Right ventricle myocardium inferior (tissue), 1 donor: ENCODE measurements around the gene EPB41L4A. TPM values are rescaled to one million over a fixed set of nuclear protein-coding genes. Genes with fewer than 3 reads are reported as not detected.
"Not testable (repeated sequence)": the region's sequence is repeated elsewhere in the genome, so short reads cannot be mapped to it uniquely, and the experiment has no call there.

Experiments used
- ATAC-seq: fragments of 200-7000 bp; cut with Tn5 transposase; one replicate; pipeline ENCODE4 v1.9.1; 2020; ENCODE audit warnings: mild to moderate bottlenecking, moderate library complexity
- DNase-seq: peaks from one replicate; pipeline ENCODE4 v3.0.0; 2021; ENCODE audit errors: missing footprints
- intact Hi-C: fragments of 100-400 bp; cut with DNase I; formaldehyde crosslinking; loops from one replicate; pipeline ENCODE4 v1.11.0; 2022
- total RNA-seq: library from RNA; stranded (reverse); fragmentation: NEBNext Ultra II Directional; extraction: Animal tissue kit (Norgen Biotek cat#: 25700); gene quantifications from one replicate; pipeline ENCODE4 v1.2.1, GENCODE V29; 2021
- donor health status: DM: no; HTN: yes; CAD: no; lungs with severe emphysema.

EPB41L4A gene
- total RNA-seq, 1 donor from 2014 or later: 21.5 TPM

DNA sequence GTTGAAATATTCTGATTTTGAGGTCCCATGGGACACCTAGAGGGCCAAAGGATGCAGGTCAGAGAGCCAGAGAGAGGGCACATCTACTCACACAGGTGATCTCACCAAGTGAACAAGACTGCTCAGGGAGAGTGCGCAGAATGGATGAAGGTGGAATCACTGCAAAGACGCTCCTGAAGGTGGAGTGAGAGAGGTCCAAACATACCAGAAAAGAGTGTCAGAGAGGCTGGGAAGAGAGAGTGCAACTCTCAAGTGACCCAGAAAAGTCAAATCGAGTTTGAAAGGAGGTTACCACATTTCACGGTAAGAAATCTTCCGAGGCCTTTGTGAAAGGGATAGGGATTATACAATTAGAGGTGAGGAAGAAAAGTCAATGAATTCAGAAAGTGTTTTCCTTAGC is 173.4 kb downstream of the EPB41L4A start:
- intact Hi-C loops: no loop called here
- ATAC-seq: no peak

DNA sequence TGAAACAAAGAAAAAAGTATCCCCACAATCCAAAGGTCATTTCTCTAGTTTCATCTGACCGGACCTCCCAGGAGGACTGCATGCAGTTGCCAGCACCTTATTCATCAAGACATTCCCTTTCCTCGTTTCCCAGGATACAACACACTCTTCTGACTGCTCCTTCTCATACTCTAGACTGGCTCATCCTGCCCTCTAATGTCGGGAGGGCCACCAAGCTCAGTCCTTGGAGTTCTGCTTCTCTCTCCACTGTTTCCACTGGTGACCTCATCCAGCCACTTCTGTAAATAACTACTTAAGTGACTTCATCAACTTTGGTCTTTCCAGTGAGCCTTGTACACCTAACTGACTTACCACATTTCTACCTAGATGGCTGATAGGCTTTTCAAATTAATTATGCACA is 179.1 kb downstream of the EPB41L4A start:
- intact Hi-C loops: no loop called here
- no peak for DNase-seq
- no peak for ATAC-seq

More for the DNA sequence above, 173.4 kb downstream of the EPB41L4A start:
- no peak for DNase-seq

DNA sequence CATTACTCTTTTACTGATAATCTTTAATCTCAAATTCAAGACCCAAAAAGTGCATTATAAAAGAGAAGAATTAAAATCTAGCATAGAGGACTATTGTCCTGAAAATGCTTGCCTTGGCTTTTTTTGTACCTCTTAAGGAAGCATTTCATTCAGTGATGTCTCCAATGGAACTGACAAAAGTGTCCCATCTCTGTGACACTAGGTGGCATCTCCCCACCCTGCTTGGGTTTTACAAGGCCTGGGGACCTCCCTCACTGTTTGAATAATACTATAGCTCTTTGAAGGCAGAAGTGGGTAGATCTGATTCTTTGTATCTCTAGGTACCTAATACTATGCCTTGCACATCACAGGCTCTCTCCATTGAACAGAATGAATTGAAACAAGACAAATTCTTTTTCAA is 180.6 kb downstream of the EPB41L4A start:
- ATAC-seq (no peak), DNase-seq (no peak)
- intact Hi-C loops: no loop called here

DNA sequence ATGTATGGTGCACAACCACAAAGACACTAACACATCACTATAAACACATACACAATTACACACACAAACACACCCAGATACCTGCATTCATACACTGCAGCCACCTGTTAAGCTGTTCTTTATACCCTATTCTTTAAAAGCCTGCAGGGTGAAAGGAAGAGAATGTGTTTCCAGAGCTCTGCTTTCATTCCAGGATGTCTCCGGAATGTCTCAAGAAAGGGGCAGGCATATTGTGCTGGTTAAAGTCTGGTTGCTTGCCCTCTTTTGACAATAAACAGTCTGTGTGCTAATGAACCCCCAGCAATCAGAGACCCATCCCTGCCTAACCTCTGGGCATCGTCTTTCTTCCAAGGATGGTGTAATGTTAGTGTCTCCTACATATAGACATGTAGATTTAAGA is 181.6 kb downstream of the EPB41L4A start:
- intact Hi-C loops: no loop called here
- DNase-seq (no peak), ATAC-seq (no peak)

DNA sequence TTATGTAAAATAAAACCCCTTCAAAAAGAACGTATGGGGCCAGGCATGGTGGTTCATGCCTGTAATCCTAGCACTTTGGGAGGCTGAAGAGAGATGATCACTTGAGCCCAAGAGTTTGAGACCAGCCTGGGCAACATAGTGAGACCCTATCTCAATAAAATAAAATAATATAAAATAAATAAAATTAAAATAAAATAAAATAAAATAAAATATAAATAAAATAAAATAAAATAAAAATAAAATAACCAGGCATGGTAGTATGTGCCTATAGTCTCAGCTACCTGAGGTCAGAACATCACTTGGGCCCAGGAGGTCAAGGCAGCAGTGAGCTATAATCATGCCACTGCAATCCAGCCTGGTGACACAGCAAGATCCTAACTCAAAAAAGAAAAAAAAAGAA is 185.1 kb downstream of the EPB41L4A start:
- intact Hi-C loops: no loop called here
- ATAC-seq (no peak), DNase-seq (no peak)

DNA sequence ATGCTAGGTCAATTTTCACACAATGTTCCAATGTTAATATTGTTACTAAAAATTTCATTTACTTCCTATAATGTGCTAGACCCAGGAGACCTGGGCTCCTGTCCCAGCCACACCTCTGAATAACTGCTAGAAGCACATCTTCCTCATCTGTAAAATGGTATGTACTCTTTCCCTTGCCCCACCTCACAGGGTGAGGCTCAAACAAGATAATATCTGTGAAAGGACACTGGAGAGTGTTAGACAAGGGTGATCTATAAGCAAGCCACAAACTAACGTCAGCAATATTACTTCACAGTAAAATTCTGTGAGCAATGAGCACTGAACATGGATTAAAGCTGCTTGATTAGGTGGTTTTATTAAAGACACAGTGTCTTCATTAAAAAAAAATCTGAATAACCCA is 186.4 kb downstream of the EPB41L4A start:
- no peak for ATAC-seq
- DNase-seq: no peak
- intact Hi-C loops: no loop called here

DNA sequence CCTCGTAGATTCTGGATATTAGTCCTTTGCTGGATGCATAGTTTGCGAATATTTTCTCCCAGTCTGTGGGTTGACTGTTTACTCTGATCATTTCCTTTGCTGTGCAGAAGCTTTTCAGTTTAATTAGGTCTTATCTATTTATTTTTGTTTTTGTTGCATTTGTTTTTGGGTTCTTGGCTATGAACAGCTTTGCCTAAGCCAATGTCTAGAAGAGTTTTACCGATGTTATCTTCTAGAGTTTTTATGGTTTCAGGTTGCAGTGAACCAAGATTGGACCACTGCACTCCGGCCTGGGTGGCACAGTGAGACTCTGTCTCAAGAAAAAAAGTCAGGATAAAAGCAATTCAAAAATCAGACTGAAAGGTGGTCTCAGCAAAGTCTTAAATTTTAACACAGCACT is 188.5 kb downstream of the EPB41L4A start:
- DNase-seq: no peak

DNA sequence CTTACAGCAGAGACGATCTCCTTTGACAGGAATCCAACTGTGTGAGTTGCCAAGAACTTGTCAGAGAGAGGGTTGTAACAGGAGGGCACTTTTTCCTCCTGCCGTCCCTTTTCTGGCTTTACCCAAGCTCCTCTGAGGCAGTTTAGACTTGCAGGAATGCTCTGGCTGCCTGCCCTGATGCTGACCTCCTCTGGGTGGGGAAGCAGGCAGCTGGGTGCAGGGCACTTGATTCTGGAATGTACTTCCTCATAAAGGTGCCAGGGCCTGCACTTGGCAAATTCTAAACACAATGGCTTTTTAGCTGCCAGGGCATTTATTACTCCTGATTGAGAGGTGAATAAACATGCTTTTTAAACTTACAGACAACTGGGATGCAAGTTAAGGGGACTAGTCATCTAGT is 190.4 kb downstream of the EPB41L4A start:
- intact Hi-C loops: loop anchor here (1.0 to 5.0 kb wide), 2 partner anchors 43 to 109 kb away; no protein-coding TSS in a partner anchor
- ATAC-seq: peak; percentile 97
- DNase-seq: peak; percentile 87

More for the DNA sequence above, 188.5 kb downstream of the EPB41L4A start:
- no peak for ATAC-seq
- intact Hi-C loops: no loop called here

DNA sequence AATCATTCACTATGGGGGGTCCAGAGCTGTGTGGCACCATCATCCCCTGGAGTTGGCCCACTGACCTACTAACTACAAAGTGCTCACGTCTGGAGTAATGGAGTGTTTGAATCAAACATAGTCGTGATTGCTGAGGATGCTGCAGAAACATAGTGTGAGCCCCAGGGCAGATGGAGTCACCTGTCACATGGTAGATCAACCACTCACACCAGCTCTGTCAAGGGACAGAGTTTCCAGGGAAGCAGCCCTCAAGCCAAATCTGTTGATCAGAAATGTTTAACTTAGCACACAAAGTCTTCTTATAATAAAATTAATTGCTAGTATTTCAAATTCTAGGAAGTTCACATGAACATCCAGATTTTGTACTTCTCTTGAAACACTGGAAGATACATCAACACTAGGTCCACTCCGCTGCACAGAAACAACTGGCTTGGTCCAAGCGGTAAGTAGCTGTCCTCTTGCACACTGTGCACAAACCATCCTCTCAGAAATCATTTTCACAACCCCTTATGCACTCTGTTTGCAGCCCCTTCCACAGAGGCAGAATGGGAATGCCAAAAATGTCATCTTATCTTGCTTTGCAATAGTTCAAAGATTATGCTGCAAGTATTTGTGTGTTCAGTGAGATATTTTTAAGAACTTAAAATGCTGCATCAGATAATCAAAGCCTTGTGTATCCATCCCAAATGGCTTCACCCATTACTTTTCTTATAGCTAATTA is 191.0 kb downstream of the EPB41L4A start:
- intact Hi-C loops: loop anchor here (1.0 to 5.0 kb wide), 2 partner anchors 43 to 109 kb away; no protein-coding TSS in a partner anchor
- ATAC-seq (peak; percentile 24), DNase-seq (no peak)

DNA sequence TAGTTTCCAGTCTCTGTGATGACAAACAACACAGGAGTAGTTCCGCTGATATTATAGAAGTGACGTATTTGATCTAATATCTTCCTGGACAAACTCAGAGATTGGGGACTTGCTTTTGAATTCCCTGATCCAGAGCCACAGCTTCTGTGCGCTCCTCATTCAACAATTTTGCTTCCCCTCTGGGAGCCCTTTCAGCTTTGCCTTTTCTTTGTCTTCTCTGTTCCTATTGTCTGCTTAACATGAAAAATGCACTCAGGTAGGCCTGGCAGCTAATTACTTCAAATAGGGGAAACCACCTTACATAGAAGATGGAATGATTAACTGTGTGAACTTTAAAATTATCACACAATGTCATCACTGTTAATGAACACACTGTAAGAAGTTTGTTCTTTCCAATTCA is 192.9 kb downstream of the EPB41L4A start:
- no peak for ATAC-seq
- DNase-seq: no peak
- intact Hi-C loops: loop anchor here (5.0 kb wide), 1 partner anchor 111 kb away; no protein-coding TSS in a partner anchor

DNA sequence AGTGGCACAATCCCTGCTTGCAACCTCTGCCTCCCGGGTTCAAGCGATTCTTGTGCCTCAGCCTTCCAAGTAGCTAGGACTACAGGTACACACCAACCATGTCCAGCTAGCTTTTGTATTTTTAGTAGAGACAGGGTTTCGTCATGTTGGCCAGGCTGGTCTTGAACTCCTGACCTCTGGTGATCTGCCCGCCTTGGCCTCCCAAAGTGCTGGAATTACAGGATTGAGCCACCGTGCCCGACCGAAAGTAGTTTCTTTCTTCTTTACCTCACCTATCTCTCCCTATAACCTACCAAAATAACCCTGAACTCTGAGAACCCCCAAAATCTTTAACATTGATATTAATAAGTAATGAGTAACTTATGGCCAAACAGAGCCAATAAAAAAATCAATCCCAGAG is 196.1 kb downstream of the EPB41L4A start:
- intact Hi-C loops, ATAC-seq: not testable (repeated sequence)

DNA sequence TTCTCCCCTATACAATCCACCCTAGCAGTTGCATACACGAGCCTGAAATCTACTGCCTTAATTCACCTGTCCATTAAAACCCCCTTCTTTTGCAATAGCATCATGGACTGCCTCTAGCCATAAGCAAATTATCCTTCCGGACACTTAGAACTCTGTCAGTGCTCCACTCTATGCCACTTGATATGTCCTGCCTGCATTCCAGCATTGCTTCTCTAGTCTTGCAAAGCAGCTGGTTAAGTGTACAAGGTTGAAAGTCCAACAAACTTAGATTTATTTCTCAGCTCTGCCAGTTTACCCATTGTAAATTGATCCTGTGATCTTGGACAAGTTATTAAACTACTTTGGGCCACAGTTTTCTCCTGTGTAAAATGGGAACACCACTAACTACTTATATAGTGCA is 197.9 kb downstream of the EPB41L4A start:
- ATAC-seq (peak; percentile 71), DNase-seq (no peak)
- intact Hi-C loops: no loop called here

More for the DNA sequence above, 196.1 kb downstream of the EPB41L4A start:
- DNase-seq: not testable (repeated sequence)

DNA sequence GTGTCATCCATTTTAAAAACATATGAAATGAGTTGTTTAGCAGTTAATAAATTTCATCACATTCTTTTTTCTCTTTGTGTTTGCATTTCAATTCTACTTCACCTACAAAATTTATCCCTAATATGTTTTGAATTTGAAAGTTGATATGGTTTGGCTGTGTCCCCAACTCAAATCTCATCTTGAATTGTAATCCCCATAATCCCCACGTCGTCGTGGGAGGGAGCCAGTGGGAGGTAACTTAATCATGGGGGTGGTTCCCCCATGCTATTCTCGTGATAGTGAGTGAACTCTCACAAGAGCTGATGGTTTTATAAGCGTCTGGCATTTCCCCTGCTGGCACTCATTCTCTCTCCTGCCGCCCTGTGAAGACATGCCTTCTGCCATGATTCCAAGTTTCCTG is 200.1 kb downstream of the EPB41L4A start:
- ATAC-seq: no peak
- intact Hi-C loops: no loop called here
- no peak for DNase-seq

DNA sequence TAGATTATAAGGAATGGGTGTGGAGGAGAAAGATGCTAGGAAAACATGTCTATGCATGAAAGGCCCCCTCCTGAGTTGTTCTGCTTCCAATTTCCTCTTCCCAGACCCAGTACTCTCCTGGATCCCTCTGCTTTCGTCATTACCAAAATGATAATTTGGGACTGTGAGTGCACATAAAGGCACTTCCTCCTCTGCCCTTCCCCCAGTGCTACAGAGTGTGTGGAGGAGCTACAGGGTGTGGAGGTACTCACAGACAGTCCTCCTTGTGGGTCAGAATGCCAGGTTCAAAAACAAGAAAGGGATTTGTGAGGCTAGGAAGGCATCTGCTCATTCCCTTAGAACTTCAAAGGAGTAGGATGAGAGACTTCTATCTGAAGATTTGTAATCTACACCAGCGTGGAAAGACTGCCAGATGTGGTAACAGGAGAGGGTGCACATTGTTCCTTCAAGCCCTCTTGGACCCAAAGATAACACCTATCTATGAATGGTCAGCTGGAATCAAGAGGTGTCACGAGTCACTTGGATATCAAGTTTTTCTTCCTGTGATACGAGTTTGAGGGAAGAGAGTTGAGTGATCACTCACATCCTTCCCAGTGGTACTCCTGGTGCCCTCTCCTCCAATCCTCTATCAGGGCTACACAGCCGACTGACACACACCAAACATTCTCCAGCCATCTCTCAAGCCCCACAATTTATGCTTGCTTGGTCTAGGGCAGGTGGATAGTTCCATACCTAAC is 201.1 kb downstream of the EPB41L4A start:
- ATAC-seq (no peak), DNase-seq (no peak)
- intact Hi-C loops: no loop called here

DNA sequence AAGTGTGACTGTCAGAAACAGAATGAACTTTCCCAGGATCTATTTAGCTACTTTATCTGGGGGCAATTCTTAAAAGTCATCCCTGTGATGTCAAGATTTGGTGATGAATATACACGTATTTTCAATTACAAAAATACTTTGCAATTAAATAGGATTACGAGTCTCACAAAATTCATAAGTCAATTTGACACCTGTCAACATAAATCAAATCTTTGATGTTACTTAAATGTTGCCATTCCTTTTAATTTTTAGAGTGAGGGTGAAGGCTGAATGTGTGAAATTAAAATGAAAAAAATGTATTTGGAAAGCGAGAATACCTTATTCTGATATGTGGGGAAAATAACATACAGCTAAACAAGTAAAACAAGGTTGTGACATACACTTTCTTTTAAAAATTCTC is 202.9 kb downstream of the EPB41L4A start:
- intact Hi-C loops: no loop called here
- ATAC-seq (no peak), DNase-seq (no peak)

DNA sequence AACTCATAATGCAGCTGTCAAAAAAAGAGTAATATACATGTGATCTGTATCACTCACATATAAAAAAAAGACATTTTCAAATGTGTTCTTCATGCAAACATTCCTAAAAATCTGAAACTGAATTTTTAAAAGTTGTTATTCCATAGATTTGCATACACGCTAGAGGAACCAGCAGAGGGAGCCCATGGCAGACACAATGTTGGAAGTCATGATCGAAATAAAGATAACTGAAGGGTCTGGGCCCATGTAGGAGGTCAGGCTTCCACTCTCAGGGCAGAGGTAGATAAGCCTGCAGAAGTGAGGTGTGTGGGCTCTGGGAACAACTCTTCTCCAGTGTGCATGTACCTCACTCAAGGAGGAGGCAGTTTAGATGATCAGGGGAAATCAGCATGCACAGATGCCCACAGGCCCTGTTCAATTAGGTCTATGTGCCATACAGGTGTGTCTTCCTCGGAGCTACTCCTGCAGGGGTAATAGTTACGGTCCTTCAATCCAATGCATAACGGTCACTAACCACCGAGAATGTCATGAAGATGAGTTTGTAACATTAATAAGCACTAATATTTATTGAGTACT is 208.6 kb downstream of the EPB41L4A start:
- ATAC-seq: peak; percentile 54
- no peak for DNase-seq
- intact Hi-C loops: loop anchor here (1.0 kb wide), 1 partner anchor 210 kb away; no protein-coding TSS in a partner anchor

DNA sequence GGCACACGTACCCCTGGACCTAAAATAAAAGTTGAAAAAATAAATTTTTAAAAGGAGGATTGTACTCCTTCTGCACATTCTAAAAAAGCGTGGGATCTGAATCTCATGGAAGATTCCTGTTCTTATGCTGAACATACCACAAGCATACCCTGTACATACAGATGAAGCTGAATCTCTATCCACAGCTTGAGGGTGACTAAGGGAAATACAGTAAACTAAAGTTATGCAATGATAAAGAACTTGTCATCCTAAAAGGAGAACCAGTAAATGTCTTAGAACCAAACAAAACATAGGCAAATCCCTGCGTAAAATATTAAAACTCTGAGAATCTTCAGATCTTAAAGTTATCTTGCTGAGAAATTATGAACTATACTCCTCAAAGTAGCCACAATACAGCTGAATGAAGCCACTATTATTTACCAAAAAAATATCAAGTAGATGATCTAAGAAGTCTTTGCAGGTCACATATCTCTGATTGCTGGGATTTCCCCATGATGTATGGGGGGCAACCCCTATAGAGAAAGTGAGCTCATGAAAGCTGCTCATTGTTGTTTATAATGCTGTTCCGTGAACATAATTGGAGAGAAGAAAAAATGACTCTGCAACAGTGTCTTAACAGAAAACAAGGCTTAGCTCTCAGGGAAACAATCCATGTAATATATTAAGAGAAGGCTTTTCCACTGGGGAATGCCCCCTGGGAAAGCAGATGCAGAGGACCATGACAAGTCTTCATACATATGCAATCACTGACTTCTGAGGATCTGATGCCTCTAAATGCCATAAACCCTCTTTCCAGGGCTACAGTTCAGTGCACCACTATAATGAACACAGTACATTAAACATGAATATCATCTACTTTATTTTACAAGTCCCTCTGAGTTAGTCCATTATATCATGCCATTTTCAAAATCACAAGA is 210.1 kb downstream of the EPB41L4A start:
- ATAC-seq (no peak), DNase-seq (no peak)
- intact Hi-C loops: no loop called here

DNA sequence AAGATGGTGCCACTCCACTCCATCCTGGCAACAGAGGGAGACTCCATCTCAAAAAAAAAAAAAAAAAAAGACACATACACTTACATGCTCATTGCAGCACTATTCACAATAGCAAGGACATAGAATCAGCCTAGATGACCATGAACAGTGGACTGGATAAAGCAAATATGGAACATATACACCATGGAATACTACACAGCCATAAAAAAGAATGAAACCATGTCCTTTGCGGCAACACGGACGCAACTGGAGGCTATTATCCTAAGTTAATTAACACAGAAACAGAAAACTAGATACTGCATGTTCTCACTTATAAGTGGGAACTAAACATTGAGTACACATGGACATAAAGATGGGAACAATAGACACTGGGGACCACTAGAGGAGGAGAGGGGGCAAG is 210.9 kb downstream of the EPB41L4A start:
- DNase-seq, intact Hi-C loops, ATAC-seq: not testable (repeated sequence)

DNA sequence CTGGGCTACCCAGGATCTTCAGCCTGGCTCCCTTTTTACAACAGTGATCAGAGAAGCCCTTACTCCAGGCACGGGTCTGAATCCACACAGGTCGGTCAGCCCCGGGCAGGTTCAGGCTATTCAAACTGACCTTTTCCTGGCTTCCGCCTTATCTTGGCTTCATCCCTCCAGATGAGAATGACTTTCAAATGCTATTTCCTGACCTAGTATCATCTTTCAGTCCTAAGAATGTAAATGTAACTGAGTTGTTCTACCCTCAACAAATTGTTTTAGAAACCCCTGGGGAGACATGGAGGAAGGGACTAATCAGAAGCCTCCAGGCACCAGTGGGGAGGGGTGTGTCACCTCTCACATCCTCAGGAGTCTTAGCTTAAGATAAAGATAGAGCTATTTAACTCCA is 213.2 kb downstream of the EPB41L4A start:
- intact Hi-C loops: no loop called here

More for the DNA sequence above, 213.2 kb downstream of the EPB41L4A start:
- ATAC-seq (no peak), DNase-seq (no peak)
